PFSK-1 (cell line): Measurements from ENCODE around the gene VASH1.

ENCODE experiments used
- FOXP2 ChIP-seq: optimal IDR thresholded peaks from 2 replicates; pipeline ENCODE3; 2011; ENCODE audit warnings: borderline replicate concordance, control low read depth, inconsistent platforms; ENCODE audit not compliant: insufficient read depth; ENCODE audit errors: extremely low read length, extremely low read depth
- POLR2AphosphoS5 ChIP-seq: IDR thresholded peaks from 2 replicates; pipeline ENCODE4 v1.6.1; 2012; ENCODE audit warnings: low read depth, mild to moderate bottlenecking, control low read depth, low read length, moderate library complexity
- SIN3A ChIP-seq: IDR thresholded peaks from 2 replicates; pipeline ENCODE4 v1.6.1; 2012; ENCODE audit warnings: mild to moderate bottlenecking, low read length, moderate library complexity, borderline replicate concordance; ENCODE audit not compliant: insufficient read depth
- TAF1 ChIP-seq: IDR thresholded peaks from 2 replicates; pipeline ENCODE4 v1.6.1; 2012; ENCODE audit warnings: low read length, control low read depth, borderline replicate concordance; ENCODE audit not compliant: insufficient read depth
- TF ChIP-seq, protein P1 (sequence below), 2 experiments: IDR thresholded peaks; 2 replicates each; pipeline versions ENCODE4 v1.6.1 to v1.8.0; 2011 to 2012; ENCODE audit warnings: low read depth in 2 of 2, low read length in 2 of 2, control low read depth in 1 of 2, inconsistent platforms in 1 of 2, mild to moderate bottlenecking in 1 of 2, moderate library complexity in 1 of 2; ENCODE audit not compliant: insufficient read depth in 1 of 2

VASH1 gene

DNA sequence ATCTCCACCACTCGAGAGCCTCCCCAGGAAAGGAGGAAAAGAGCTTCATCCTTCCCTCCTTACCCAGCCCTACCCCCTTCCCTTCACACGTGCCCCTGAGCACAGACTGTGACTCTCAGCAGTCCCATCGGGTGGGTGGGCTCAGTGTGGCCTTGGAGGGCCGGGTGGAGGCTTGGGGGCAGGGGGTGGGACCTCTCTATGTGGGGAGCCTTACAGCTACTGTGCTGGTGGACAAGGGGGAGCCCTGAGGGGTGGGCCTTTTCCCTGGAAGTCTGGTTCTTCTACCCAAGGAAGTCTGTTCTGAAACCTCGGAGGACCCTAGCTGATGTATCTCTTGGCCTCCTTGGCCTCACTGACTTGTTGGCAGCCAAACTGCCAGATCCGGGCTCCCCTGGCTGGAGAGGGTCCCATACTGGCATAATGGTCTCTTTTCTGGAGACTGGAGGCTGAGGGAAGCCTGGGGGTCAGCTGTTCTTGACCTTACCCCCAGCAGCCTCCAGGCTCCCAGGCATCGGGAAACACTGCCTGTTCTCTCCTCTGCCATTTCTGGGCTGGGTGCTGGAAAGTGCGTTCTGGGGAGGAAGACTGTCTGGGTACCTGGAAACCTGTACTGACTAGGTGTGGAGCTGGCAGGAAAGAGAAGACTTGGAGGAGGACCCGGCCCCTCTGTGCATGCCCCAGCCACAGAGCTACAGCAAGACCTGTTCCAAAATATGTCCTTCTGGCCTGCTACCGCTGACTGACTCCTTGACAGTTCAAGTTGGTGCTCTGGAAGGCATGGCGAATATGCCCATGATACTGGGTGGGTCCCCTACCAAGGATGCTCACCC, 7.6 kb downstream of the VASH1 start:
- TF ChIP-seq SIN3A, result no peak
- TF ChIP-seq FOXP2, result no peak
- TF ChIP-seq, protein P1, sequence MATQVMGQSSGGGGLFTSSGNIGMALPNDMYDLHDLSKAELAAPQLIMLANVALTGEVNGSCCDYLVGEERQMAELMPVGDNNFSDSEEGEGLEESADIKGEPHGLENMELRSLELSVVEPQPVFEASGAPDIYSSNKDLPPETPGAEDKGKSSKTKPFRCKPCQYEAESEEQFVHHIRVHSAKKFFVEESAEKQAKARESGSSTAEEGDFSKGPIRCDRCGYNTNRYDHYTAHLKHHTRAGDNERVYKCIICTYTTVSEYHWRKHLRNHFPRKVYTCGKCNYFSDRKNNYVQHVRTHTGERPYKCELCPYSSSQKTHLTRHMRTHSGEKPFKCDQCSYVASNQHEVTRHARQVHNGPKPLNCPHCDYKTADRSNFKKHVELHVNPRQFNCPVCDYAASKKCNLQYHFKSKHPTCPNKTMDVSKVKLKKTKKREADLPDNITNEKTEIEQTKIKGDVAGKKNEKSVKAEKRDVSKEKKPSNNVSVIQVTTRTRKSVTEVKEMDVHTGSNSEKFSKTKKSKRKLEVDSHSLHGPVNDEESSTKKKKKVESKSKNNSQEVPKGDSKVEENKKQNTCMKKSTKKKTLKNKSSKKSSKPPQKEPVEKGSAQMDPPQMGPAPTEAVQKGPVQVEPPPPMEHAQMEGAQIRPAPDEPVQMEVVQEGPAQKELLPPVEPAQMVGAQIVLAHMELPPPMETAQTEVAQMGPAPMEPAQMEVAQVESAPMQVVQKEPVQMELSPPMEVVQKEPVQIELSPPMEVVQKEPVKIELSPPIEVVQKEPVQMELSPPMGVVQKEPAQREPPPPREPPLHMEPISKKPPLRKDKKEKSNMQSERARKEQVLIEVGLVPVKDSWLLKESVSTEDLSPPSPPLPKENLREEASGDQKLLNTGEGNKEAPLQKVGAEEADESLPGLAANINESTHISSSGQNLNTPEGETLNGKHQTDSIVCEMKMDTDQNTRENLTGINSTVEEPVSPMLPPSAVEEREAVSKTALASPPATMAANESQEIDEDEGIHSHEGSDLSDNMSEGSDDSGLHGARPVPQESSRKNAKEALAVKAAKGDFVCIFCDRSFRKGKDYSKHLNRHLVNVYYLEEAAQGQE (IDR thresholded peaks at IDR 0.05; ENCODE audit: insufficient read depth in 1 of 2, low read depth in 2 of 2, low read length in 2 of 2), result no peak
- TF ChIP-seq POLR2AphosphoS5, result no peak
- no peak for TF ChIP-seq TAF1

DNA sequence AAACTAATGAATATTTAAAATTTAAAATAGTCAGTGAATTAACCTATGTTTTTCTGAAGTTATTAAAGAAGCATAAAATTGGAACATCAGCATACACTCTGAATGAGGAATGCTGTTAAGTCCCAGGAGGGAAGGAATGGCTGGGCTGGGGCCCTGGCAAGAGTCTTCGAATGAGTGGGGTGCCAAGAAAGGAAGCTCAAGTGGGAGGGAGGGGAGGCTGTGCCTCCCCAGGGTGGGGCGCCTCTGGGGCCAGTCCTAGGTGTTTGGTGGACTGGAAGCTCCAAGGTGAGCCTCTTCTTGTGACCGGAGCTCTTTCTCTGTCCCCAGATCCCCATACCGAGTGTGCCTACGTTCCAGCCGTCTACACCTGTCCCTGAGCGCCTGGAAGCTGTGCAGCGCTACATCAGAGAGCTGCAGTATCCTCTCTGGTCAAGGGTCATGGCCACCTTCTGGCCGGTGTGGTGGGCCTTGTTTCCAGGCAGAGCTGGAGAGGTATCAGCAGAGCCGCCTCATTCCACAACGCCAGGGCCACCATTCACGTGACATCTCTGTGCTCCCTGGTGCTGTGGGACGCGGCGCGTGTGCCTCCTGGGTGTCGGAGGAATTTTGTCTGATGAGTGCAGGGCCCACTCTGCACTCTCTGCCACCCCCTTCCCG, 8.5 kb downstream of the VASH1 start:
- TF ChIP-seq SIN3A (no peak), FOXP2 (no peak), POLR2AphosphoS5 (no peak), TAF1 (no peak)
- TF ChIP-seq, protein P1 (IDR thresholded peaks at IDR 0.05; ENCODE audit: insufficient read depth in 1 of 2, low read depth in 2 of 2, low read length in 2 of 2), result no peak

DNA sequence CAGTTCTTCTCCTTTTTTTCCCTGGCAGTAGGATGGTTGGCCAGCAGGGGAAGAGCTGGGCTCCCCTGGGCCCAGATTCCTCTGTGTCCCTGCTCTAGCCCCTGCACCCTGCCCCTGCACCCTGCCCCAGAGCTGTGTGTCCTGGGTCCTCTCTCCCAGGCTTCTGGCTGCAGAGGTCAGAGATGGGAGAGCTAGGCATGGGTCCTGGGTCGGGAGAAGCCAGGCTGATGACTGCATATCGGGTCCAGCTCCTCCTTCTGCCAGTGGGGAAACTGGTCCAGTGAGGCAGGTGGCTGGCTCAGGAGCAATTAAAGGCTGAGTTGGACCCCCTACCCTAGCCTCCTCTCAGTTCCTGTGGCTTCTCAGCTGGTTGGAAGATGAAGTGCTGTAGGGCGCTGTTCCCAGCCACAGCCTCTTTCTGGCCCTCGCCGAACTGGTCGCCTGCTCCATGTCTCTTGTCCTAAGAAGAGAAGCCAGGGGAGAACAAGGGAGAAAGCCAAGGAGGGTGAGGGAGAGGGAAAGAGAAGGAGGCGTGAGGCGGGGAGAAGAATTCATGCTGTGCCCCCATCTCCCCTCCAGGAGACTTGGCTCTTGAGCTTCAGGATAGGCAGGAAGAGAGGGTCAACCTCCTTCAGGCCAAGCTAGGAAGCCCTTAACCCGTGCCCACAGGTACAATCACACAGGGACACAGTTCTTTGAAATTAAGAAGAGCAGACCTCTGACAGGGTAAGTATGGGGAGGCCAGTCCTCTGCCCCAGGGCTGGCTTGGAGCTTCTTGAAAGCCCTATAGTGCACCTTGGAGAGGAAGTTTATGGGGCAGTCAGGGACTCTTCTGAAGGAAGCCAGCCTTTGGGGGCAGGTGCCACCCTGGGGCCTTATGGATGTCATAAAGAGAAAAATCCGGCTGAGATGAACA, 9.5 kb downstream of the VASH1 start:
- TF ChIP-seq FOXP2 (no peak), SIN3A (no peak), POLR2AphosphoS5 (no peak), TAF1 (no peak)
- TF ChIP-seq, protein P1 (IDR thresholded peaks at IDR 0.05; ENCODE audit: insufficient read depth in 1 of 2, low read depth in 2 of 2, low read length in 2 of 2), result no peak

DNA sequence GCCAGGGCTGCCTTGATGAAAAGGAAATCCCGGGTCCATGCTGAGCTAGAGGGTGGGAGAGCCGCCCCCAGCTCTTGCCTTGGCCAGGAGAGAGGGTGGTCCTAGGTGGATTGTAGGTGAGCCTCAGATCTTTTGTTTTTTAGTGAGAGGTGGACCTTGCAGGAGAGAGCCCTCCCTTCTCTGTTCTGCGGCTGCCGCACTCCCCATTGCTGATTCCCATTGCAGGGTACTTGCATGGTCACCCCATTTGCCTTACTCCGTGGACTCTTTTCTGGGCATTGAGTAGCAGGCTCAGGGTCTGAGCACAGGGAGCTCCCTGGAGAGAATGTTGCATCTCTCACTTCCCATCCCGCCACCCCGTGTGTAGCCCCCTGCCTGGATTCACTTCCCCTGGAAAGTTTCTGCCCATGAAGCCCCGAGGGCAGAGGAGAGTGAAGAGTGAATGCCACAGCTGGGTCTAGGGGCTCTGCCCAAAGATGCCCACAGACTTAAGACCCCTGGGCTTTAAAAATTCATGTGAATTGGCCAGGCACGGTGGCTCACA, 10.2 kb downstream of the VASH1 start:
- TF ChIP-seq SIN3A, result no peak
- no peak for TF ChIP-seq TAF1
- no peak for TF ChIP-seq FOXP2
- TF ChIP-seq, protein P1 (IDR thresholded peaks at IDR 0.05; ENCODE audit: insufficient read depth in 1 of 2, low read depth in 2 of 2, low read length in 2 of 2), result no peak
- no peak for TF ChIP-seq POLR2AphosphoS5
